Hepatic stellate cell (primary cell): ENCODE data around the gene MMP23B.
"Not testable (repeated sequence)": the region's sequence is repeated elsewhere in the genome, so short reads cannot be mapped to it uniquely, and the experiment has no call there.

Source experiments
- DNase-seq: peaks from one replicate; pipeline ENCODE4 v3.0.0; 2011; ENCODE audit warnings: low spot score

The MMP23B gene

DNA sequence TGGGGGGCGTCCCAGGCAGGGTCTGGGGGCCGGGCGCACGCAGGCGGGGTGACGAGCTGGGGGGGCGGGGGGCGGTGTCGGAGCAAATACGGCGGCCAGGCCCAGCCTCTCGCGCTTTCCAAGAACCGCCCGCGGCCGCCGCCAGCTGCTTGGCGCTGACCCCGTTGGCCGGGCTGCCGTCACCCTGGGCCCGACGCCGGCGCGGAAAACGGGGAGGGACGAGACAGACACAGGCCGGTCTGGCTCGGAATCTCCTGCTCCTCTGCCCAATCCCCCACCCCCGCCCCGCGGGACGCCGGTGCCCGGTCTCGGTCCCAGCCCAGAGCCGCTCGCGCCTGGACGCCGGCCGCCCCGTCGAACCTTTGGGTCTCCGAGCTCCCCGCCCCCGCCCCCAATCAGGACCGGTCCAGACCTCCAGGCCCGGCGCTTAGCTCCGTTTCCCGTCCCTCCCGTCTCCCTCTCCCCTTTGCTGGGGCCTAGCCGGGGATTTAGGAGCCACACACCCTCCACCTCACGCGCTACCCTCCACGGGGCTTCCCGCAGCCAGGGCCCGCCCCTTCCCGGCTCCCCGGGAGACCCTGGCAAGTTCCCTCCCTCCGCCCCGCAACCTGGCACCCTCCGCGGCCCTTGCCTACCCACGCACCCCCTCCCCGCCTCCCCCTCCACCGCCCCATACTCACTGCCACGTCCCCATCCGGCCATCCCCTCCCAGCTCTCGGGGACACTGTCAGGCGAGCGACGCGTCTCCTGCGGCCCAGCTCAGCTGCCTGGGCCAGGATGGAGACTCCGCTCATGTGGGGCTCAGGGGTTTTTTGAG lies 800 bp upstream of the MMP23B start:
- DNase-seq, result no peak

DNA sequence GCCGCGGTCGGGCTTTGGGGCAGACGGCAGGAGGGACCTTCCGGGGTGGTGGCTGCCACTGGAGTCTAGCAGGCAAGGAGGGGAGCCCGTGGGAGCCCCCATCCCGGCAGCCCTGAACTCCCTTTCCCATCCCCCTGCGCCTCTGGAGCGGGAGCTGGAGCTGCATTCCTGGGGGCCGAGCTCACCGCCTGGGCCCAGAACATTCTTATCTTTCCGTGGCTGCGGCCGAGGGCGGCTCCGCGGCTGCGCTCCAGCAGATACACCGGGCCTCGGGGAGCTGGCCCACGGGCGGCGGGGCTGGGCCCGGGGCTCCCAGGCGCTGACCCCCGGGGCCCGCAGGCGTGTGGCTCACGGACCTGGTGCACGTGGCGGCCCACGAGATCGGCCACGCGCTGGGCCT lies 1.4 kb downstream of the MMP23B start:
- DNase-seq, result not testable (repeated sequence)

DNA sequence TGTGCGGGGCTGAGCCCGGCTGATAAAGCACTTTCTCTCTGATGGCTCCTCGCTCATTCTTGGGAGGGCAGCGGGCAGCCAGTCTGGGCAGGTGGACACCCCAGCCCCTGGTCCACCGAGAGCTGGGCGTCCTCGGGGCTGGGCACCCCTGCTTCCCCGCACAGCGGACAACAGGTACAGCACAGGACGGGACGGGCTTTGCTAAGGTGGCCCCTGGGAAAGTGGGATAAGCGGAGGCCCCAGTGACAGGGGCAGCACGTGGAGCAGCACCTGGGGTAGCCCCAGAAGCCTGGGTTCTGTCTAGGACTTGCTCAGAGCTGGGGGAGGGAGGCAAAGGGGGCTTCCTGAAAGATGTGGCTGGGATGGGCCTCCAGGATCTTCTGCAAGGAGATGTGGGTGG lies 2.6 kb downstream of the MMP23B start:
- DNase-seq, result not testable (repeated sequence)

DNA sequence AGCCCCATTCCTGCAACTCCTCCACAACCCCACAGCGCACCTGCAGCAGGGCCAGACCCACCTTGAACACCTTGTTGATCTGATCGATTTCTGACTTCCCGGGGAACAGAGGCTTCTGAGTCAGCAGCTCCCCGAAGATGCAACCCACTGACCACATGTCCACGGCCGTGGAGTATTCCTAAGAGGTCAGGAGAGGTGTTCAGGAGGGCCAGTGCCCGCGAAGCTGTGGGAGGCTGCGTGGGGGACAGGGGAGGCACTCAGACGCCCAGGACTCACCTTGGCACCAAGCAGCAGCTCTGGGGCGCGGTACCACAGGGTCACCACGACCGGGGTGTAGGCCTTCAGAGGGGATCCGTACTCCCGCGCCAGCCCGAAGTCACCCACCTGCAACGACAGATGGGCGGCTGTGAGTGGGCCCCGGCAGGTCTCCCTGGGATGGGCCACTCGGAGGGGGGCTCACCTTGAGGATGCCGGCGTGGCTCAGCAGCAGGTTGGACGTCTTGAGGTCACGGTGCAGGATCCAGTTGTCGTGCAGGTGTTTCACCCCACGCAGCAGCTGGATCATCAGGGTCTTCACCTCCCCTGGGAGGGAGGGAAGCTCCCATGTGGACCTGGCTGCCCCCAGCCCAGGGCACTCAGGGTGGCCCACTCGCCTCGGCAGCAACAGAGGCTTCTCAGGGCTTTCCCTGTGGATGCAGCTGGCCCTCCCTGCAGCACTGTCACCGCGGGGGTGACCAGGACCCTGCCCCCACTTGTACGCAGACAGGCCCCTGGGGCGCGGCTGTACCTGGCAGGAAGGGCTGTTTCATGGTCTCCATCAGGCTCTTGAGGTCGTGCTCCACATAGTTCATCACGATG lies 4.9 kb downstream of the MMP23B start:
- DNase-seq, result not testable (repeated sequence)

DNA sequence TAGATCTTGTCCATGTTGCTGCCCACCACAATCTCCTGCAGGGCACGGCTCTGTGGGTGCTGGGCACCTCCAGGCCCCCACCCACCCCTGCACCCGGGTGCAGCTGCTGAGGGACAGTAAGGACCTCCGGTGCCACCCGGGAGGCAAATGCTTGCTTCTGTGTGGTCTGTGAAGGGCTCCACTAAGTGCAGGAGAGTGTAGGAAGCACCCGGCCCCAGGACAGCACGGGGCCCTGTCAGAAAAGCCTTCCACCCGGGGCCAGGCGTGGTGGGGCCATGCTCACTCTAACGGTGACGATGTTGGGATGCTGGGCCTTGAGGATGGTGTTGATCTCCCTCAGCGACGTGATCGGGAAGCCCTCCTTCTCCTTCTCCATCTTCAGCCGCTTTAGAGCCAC lies 5.5 kb downstream of the MMP23B start:
- not testable (repeated sequence) for DNase-seq

DNA sequence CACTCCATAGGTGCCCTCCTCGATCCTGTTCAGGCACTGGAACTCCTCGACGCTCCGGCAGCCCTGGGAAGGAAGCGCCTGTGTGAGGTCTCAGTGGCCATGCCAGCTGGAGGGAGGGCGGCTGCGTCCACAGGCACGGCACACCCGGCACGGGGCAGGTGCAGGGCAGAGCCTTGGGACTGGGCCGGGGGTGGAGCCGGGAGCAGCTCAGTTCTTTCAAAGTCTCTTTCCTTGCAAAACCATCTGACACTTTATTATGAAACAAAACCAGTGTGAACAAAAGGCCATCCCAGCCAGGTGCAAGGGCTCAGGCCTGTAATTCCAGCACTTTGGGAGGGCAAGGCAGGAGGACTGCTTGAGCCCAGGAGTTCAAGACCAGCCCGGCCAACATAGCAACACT lies 6.6 kb downstream of the MMP23B start:
- DNase-seq, result not testable (repeated sequence)

DNA sequence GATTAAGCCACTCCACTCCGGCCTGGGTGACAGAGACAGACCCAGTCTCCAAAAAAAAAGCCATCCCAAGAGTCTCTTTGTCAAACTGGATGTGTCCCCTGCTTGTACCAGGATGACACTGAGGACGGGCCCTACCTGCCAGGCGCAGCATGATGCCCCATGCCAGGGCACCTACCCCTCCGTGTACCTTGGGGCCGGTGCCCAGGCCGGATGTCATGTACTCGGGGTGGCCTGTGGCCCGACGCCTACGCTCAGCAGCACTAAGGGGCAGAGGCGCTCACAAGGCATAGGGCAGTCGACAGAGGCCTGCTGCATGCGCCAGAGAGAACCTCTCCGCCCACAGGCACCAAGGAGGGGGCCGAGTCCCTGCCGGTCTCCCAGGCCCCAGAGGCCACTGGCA lies 7.4 kb downstream of the MMP23B start:
- DNase-seq, result not testable (repeated sequence)

DNA sequence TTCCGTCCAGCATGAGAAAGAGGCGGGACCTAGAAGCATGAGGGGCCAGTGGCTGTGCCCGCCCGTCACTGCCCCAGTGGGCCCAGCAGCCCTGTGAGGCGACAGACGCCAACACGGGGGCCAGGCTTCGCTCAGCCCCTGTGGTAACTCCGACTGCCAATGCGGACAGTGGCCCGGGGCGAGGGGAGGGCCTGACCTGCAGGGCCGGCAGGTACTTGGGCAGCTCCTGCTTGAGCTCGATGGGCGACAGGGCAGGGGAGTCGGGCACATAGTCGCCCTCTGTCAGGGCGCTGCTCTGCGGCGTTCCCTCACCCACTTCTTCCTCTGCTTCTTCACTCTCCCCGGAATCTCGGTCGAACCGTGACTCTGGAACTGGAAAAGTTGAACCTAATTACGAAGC lies 8.1 kb downstream of the MMP23B start:
- DNase-seq, result not testable (repeated sequence)

DNA sequence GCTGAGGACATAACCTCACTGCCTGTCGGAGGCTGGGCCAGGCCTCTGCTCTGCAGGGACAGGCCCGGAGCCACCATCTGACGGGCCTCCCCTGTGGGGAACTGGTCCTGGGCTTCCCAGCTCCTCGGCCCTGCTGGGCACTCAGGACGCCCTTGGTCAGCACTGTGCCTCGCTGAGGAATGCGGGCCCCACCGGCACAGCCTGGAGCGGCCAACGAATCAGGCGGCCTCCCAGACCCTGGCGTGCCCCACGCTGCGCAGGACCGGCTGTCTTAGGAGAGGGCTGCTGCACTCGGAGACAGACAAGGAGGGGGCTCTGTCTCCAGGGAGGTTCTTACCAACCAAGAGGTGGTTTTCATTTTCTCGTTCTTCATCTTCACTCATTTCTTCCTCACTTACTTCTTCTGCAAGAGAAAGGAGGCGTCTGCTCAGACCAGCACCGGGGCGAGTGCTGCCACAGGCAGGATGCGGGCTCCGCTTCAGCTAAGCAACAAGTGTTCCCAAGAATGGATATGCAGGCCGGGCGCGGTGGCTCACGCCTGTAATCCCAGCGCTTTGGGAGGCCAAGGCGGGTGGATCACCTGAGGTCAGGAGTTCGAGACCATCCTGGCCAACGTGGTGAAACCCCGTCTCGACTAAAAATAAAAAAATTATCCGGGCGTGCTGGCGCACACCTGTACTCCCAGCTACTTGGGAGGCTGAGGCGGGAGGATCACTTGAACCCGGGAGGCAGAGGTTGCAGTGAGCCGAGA lies 8.9 kb downstream of the MMP23B start:
- not testable (repeated sequence) for DNase-seq

DNA sequence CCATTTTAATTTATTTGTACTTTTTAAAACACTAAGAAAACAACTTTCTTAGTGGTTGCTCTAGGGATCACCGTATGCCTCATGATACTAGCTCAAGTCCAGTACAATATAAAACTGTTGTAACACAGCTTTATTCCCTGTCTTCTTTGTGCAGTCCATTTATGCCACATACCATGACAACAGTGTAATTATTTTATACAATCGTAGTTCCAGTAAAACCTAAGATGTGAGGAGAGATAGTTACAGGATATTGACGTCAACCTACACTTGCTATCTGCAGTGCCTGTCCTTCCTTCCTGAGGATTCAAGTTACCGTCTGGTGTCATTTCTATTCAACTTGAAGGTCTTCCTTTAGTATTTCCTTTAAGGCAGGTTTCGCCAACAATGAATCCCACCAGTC lies 14.4 kb downstream of the MMP23B start:
- not testable (repeated sequence) for DNase-seq

DNA sequence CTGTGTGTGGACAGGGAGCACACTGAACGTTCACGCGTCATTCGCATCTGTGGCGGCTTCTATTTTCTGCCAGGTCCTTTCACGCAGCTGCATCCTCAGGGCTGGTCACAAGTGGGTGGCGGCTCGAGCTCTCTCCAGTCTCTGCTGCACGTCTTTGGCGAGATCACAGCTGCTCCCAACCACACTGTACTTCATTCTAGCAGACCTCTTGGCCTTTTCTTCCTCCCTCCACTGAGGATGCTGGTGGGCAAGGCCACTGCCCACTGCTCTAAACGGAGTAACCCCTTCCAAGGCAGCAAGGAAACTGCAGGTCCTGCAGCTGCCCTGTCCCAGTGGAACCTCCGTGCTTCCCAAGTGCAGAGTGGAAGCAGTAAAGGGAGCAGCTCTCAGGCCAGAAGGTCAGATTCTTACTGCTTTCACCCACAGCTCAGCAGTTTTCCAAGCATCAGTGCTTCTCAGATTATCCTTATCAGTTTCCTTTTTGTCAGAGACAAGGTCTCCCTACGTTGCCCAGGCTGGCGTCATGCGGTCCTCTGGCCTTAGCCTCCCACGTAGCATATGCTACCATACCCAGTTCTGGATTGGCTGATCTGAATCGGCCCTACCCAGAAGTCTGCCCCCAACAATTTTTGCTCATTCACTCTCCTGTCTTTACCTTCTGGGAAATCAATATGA lies 15.7 kb downstream of the MMP23B start:
- not testable (repeated sequence) for DNase-seq

DNA sequence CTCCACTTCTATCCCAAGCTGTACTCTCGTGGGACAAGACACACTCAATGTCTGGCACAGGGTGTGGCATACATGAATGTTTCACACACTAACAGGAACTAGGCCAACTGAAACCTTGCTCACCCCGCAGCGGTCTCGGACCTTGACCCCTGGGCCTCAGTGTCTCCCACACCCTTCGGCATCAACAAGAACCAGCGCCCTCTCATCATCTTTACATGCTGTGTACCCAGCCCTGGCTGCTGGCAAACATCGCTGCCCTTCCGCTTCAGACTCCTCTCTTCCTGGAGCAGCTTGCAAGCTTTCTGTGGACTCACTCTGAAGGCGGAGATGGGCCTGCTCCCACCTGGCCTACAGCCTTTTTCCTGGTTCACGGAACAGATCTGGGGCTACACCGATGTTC lies 16.3 kb downstream of the MMP23B start:
- not testable (repeated sequence) for DNase-seq

DNA sequence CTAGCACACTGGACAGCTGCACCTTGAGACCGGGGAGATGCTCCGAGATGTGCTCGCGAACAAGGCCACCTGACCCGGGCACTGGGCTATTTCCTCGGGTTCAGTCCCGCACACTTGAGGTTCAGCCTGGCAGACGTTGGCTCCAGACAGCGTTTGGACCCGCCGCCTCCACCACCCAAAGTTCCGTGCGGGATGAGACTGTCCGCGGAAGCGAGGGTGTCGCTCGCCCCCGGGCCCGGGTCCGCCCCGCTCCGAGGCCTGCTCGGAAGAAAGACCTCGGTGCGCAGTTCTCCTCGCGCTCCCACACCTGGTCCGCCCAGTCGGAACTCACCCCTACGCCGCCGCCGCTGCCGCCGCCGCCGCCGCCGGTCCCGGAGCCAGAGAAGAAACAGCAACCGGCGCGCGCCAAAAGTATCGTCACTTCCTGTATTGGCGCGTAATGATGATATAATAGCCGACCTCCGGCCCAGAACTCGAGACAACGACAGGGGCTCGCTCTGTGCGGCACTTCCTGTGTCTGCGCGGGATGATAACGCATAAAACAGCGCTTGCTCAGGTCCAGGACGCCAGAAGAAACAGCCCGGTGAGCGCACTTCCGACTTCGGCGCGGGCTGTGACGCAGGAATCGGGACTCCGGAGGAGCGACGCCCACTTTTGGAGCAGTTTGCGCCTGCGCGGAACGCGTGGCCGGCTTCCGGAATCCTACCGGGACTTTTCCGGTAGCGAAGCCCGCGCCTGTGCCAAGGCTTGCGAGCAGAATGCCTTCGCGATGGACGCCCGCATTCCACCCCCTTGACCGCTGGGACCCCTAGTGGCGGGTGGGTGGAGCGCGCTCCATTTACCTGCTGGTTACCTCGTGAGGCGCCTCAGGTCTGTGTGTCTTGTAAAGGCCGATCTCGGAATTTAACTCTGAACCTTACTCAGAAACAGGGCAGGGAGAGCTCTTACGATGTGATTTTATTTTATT lies 26.9 kb downstream of the MMP23B start, which contains the start of gene CDK11B:
Gene CDK11B (minus strand): TSS at position 422 of the 967 bp plus-strand sequence. CDS start 1,519 bp downstream, outside the sequence.
- peak; percentile 95 for DNase-seq

DNA sequence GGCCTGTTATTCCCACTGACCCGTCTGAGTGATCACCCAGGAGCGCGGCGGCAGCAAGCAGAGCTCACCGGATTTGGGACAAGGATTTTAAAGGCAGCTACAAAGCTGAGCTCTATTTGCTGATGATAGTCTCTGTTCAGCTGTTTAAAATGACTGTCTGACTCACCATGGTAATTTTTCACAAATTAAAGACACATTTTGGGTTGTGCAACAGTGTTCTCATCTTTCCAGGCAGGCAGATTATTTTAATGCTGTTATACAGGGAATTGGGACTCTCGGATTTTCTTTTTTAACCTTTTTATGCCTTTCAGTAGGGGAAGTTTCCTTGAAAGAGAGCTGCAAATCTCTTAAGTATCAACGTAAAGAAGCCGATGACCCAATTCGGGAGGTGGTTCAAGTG lies 30.4 kb downstream of the MMP23B start:
- DNase-seq, result not testable (repeated sequence)

DNA sequence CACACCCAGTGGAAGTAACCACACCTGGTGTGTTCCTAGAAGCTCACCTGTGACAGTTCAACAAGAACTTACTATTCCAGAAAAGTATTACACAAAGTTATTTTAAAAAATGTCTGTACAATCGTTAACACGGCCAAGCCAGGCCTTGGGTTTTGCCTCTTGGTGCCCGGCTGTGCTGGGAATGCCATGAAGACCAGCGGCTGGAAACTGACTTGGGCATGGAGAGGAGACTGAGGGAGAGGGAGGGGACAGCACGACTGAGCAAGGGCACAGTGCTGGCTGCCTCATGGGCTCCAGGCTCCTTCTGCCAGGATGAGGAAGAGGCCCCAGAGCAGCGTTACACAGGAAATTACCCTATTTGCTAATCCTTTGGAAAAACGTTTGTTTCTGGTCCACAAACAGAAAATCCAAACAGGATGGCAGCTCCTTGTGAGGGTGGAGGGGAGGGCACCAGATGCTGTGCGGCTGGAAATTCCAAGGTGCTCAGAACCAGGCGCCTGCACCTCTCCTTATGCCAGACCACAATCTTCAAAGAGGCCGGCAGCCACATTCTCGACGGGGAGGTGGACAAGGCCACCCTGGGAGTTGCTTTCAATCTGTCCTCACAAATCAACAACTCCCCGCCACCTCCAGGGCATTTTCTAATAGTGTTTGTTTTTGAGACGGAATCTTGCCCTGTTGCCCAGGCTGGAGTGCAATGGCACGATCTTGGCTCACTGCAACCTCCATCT lies 31.0 kb downstream of the MMP23B start:
- DNase-seq, result not testable (repeated sequence)

DNA sequence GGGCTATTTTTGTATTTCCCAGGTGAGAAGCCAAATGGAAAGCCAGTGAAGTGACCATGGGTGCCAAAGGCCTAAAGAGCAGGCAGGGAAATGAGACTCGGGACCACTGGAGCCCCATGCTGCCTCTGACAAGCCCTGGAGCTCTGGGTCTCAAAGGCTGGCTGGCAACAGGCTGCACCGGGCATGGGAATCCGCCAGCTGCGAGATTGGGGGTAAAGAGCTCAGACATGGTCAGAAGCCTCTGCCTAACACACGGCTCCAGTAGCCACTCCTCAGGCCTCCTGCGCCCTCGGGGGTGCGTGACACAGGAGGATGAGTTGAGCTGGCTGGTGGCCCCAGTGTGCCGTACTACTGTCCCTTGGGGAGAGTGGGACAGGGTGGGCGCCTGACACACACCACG lies 32.3 kb downstream of the MMP23B start:
- DNase-seq, result not testable (repeated sequence)

DNA sequence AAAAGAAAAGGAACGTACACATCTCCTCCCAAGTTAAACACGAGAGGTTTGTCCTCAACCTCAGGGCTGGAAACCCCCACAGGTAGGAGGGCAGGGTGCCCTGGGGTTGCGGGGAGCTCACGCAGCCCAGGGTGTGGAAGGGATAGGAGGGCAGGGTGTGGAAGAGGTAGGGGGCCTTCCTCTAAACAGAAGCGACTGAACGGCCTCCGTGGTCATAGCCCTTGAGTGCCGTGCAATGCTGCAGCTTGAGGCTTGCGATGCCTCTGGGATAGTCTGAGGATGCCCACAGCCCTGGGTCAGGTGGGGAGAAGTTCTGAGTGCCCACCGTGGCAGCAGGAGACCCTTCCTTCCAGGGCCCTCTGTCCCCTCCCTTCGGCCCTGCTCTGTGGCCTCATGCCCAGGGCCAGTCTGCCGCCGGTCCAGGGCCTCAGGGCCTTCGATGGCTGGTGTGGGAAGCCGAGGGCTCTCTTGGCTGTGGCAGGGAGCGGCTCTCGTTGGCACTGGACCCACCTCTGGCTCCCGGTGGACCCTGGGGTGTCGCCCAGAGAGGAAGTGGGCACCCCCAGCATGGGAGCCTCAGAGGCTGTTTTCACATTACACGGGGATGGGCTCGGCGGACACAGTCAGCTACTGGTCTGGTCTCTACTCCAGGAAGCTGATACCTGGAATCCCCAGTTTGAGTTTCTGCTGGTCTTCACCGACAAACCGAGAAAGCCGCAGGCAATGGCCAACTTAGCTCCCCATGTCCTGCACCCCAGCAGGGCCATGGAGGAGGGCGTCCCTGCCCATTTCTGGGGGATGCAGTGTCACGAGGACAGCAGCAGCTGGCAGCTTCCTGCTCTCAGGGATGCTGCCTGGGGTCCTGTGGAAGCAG lies 33.2 kb downstream of the MMP23B start:
- DNase-seq, result no peak

DNA sequence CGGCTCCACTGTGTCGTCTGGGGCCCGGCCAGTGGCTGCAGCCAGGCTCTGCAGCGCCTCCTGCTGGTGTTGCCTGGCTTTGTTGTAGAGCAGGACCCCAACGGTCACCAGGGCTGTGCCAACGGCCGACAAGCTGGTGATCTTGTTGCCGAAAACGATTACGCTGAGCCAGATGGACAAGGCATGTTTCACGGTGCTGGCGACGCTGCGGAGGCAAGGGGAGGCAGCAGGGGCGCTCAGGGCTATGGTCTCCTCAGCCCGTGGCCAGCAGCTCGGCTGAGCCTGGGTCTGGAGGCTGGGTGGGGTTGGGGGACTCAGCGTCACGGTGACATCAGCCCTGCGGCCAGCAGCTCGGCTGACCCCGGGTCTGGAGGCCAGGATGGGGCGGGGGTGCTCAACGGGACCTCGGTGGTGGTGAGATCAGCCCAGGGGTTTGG lies 33.9 kb downstream of the MMP23B start:
- peak; percentile 27 for DNase-seq

DNA sequence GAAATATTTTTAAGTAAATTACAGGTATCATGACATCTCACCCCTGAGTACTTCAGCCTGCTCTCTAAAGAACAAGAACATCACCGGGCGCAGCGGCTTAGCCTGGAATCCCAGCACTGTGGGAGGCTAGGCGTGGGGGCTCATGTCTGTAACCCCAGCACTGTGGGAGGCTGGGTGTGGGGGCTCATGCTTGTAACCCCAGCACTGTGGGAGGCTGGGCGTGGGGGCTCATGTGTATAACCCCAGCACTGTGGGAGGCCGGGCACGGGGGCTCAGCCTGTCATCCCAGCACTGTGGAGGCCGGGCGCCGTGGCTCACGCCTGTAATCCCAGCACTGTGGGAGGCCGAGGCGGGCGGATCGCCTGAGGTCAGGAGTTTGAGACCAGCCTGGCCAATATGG lies 34.6 kb downstream of the MMP23B start:
- DNase-seq, result no peak
